22Rv1 (cell line): ENCODE results near the gene TREH.

Experiments
- ZFX ChIP-seq: fragments of 450-650 bp; IDR thresholded peaks from 2 replicates; pipeline ENCODE4 v1.6.1; 2017; ENCODE audit warnings: antibody characterized with exemption, borderline replicate concordance
- TF ChIP-seq, protein P1 (sequence below): fragments of 450-650 bp; IDR thresholded peaks from 2 replicates; pipeline ENCODE4 v1.5.1; 2017; ENCODE audit warnings: mild to moderate bottlenecking

DNA sequence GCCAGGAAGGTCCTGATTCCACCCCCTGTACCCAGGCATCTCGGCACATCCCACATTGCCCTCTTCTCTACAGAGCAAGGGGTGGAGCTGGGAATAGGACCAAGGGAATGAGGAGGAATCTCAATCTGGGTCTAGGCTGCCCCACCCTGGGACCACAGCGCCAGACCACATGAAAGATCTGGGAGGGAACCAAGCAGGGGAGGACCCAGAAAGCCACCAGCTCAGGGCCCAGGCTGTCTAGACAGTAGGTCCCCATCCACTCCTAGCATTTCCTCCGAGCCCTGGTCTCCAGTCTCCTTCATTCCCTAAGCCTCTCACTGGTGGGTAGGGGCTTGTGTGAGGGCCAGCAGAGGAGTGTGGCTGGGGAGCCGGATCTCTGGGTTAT lies 60.5 kb downstream of the TREH start:
- TF ChIP-seq, protein P1, sequence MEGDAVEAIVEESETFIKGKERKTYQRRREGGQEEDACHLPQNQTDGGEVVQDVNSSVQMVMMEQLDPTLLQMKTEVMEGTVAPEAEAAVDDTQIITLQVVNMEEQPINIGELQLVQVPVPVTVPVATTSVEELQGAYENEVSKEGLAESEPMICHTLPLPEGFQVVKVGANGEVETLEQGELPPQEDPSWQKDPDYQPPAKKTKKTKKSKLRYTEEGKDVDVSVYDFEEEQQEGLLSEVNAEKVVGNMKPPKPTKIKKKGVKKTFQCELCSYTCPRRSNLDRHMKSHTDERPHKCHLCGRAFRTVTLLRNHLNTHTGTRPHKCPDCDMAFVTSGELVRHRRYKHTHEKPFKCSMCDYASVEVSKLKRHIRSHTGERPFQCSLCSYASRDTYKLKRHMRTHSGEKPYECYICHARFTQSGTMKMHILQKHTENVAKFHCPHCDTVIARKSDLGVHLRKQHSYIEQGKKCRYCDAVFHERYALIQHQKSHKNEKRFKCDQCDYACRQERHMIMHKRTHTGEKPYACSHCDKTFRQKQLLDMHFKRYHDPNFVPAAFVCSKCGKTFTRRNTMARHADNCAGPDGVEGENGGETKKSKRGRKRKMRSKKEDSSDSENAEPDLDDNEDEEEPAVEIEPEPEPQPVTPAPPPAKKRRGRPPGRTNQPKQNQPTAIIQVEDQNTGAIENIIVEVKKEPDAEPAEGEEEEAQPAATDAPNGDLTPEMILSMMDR, result no peak
- TF ChIP-seq ZFX, result no peak
